Naive thymus-derived CD8-positive, alpha-beta T cell (primary cell): ENCODE measurements around the gene METTL9. TPM values are rescaled to one million over a fixed set of nuclear protein-coding genes. Genes with fewer than 3 reads are reported as not detected.
"Not testable (repeated sequence)": the region's sequence is repeated elsewhere in the genome, so short reads cannot be mapped to it uniquely, and the experiment has no call there.

Experiments used
- ATAC-seq, 2 donors: fragments of 150-1000 bp; cut with Tn5 transposase in 1 of 2; sonication (Bioruptor Pico), chemical (Tn5 transposase) in 1 of 2; 1 replicate in 1 of 2; 2 replicates in 1 of 2; pipeline ENCODE4 v1.10.0; 2021; ENCODE audit warnings: mild to moderate bottlenecking in 2 of 2, moderate library complexity in 2 of 2
- POLR2A ChIA-PET: fragments of 350-600 bp; sonication (Branson Sonifier 250); formaldehyde crosslinking; loops from one replicate; lab custom pipeline; 2021; ENCODE audit warnings: antibody characterized with exemption; lab: Charles Lee
- DNase-seq, 10 donors: peaks; one replicate each; pipeline versions ENCODE4 v3.0.0 to v3.0.0-alpha.2; 2020 to 2022
- H3K27ac Mint-ChIP-seq, 10 donors: one replicate each; pipeline ENCODE4 v1.8.0; 2020 to 2022; ENCODE audit warnings: mild to moderate bottlenecking in 10 of 10, mixed read lengths in 10 of 10, moderate library complexity in 4 of 10, inconsistent platforms in 1 of 10
- H3K27me3 Mint-ChIP-seq, 5 donors: one replicate each; pipeline ENCODE4 v1.8.0; 2021 to 2022; ENCODE audit warnings: mixed read lengths in 5 of 5
- H3K36me3 Mint-ChIP-seq, 3 donors: one replicate each; pipeline ENCODE4 v1.8.0; 2020 to 2022; ENCODE audit warnings: mixed read lengths in 3 of 3, mild to moderate bottlenecking in 2 of 3, inconsistent platforms in 1 of 3
- H3K4me1 Mint-ChIP-seq, 4 donors: one replicate each; pipeline ENCODE4 v1.8.0; 2021 to 2022; ENCODE audit warnings: mixed read lengths in 4 of 4
- H3K4me3 Mint-ChIP-seq, 10 donors: one replicate each; pipeline ENCODE4 v1.8.0; 2020 to 2022; ENCODE audit warnings: mild to moderate bottlenecking in 10 of 10, mixed read lengths in 10 of 10, moderate library complexity in 6 of 10, inconsistent platforms in 1 of 10
- H3K9me3 Mint-ChIP-seq, 9 donors: one replicate each; pipeline ENCODE4 v1.8.0; 2020 to 2022; ENCODE audit warnings: mixed read lengths in 9 of 9, mild to moderate bottlenecking in 3 of 9, inconsistent platforms in 1 of 9, moderate library complexity in 1 of 9
- polyA plus RNA-seq, 3 donors: library from polyadenylated mRNA; unstranded; fragments of 300-500 nt; fragmentation: Illumina TruSeq; gene quantifications; one replicate each; pipeline ENCODE4 v1.2.3, GENCODE V29; 2021
- total RNA-seq, 8 experiments: library from RNA in 2 of 8; stranded (reverse) in 2 of 8; gene quantifications; one replicate each; pipeline ENCODE4 v1.2.3 and lab custom pipeline; 2021 to 2026

Gene METTL9
- total and polyA plus RNA-seq, 5 experiments from 2014 or later = 80.9 to 156 (median 100) TPM

- Mint-ChIP-seq H3K9me3 (no peaks in the 10 kb centered on the region), H3K4me1 (peaks cover 5 to 83% (median 40%) of the 10 kb centered on the region in 4 donors), H3K27ac (peak overlapping the region in 7 of 10 donors; percentile 0 to 79 (median 66)), H3K4me3 (peak overlapping the region in 2 of 10 donors; percentile 25 to 45), H3K27me3 (no peaks in the 10 kb centered on the region), H3K36me3 (peaks cover 0 to 42% (median 7%) of the 10 kb centered on the region in 3 donors)
- ATAC-seq = peak; percentile 44 to 45
- POLR2A ChIA-PET = interaction anchor here (0.5 to 1.5 kb wide), 5 partner anchors 9 to 65 kb away, joined by 3 to 9 read pairs (median 3); no protein-coding TSS in a partner anchor
- peak in 8 of 10 donors; percentile 12 to 76 (median 40) for DNase-seq
Measured at GRCh38 chr16:21656795-21657768, 57.7 kb downstream of the METTL9 start.

GRCh38 chr16:21659124-21659523 lies 59.7 kb downstream of the METTL9 start:
- peaks cover 0 to 31% (median 7%) of the 10 kb centered on the region in 3 donors for H3K36me3 Mint-ChIP-seq
- DNase-seq (no peak), ATAC-seq (no peak)
- no peaks in the 10 kb centered on the region for H3K9me3 Mint-ChIP-seq
- no peaks in the 10 kb centered on the region for H3K27me3 Mint-ChIP-seq
- peak overlapping the region in 1 of 10 donors; percentile 6 for H3K4me3 Mint-ChIP-seq
- peaks cover 7 to 78% (median 41%) of the 10 kb centered on the region in 4 donors for H3K4me1 Mint-ChIP-seq
- POLR2A ChIA-PET = interaction anchor here (0.9 kb wide), 1 partner anchor 48 kb away, joined by 3 read pairs; no protein-coding TSS in a partner anchor
- H3K27ac Mint-ChIP-seq = peak overlapping the region in 2 of 10 donors; percentile 17 to 24

- Mint-ChIP-seq H3K9me3 (no peaks in the 10 kb centered on the region), H3K36me3 (no peaks in the 10 kb centered on the region), H3K27ac (peak within 1 kb of the TSS in 5 of 10 donors; percentile 10 to 86 (median 58)), H3K27me3 (peaks cover 0 to 4% (median 0%) of the 10 kb centered on the region in 5 donors), H3K4me1 (peaks cover 3 to 39% (median 22%) of the 10 kb centered on the region in 4 donors), H3K4me3 (peak within 1 kb of the TSS; percentile 69 to 89 (median 81))
- ATAC-seq (peak; percentile 81 to 88), DNase-seq (peak in 9 of 10 donors; percentile 11 to 50 (median 29))
- POLR2A ChIA-PET = interaction anchor here (0.6 to 1.1 kb wide), 4 partner anchors 18 to 158 kb away, joined by 3 read pairs; no protein-coding TSS in a partner anchor
Measured at GRCh38 chr16:21663889-21664647, 64.7 kb downstream of the METTL9 start, which contains the start of gene OTOA. Gene OTOA (plus strand): TSS chr16:21663968. CDS start chr16:21678515, 14,547 bp downstream.

- ATAC-seq (no peak), DNase-seq (no peak)
- no peaks in the 10 kb centered on the region for H3K36me3 Mint-ChIP-seq
- peaks cover 0 to 6% (median 1%) of the 10 kb centered on the region in 5 donors for H3K27me3 Mint-ChIP-seq
- peaks cover 3 to 31% (median 20%) of the 10 kb centered on the region in 4 donors for H3K4me1 Mint-ChIP-seq
- H3K9me3 Mint-ChIP-seq = no peaks in the 10 kb centered on the region
- H3K4me3 Mint-ChIP-seq = peak overlapping the region in 1 of 10 donors; percentile 9
- POLR2A ChIA-PET = interaction anchor here (0.8 to 1.1 kb wide), 2 partner anchors 19 to 44 kb away, joined by 3 read pairs; no protein-coding TSS in a partner anchor
- H3K27ac Mint-ChIP-seq = no peak overlapping the region
Measured at GRCh38 chr16:21664801-21665492, 65.6 kb downstream of the METTL9 start.

GRCh38 chr16:21666772-21667171 lies 67.4 kb downstream of the METTL9 start:
- Mint-ChIP-seq H3K9me3 (no peaks in the 10 kb centered on the region), H3K36me3 (no peaks in the 10 kb centered on the region), H3K27me3 (peaks cover 1 to 9% (median 4%) of the 10 kb centered on the region in 5 donors), H3K27ac (no peak overlapping the region), H3K4me3 (no peak overlapping the region), H3K4me1 (peaks cover 2 to 15% (median 8%) of the 10 kb centered on the region in 4 donors)
- ATAC-seq (no peak), DNase-seq (no peak)
- POLR2A ChIA-PET = interaction anchor here (0.9 kb wide), 1 partner anchor 9 kb away, joined by 3 read pairs; no protein-coding TSS in a partner anchor

GRCh38 chr16:21667575-21667974 lies 68.2 kb downstream of the METTL9 start:
- Mint-ChIP-seq H3K36me3 (no peaks in the 10 kb centered on the region), H3K4me3 (no peak overlapping the region), H3K4me1 (peaks cover 2 to 8% (median 5%) of the 10 kb centered on the region in 4 donors), H3K27ac (no peak overlapping the region), H3K27me3 (peaks cover 1 to 9% (median 4%) of the 10 kb centered on the region in 5 donors), H3K9me3 (no peaks in the 10 kb centered on the region)
- ATAC-seq (no peak), DNase-seq (no peak)
- POLR2A ChIA-PET = interaction anchor here (0.9 kb wide), 1 partner anchor 10 kb away, joined by 3 read pairs; no protein-coding TSS in a partner anchor

- DNase-seq (no peak), ATAC-seq (no peak)
- Mint-ChIP-seq H3K27ac (no peak overlapping the region), H3K36me3 (peaks cover 0 to 12% (median 4%) of the 10 kb centered on the region in 3 donors), H3K27me3 (peaks cover 2 to 9% (median 4%) of the 10 kb centered on the region in 5 donors), H3K4me3 (no peak overlapping the region), H3K9me3 (peaks cover 0 to 24% (median 1%) of the 10 kb centered on the region in 9 donors), H3K4me1 (no peaks in the 10 kb centered on the region)
- POLR2A ChIA-PET = no interaction called here
Measured at GRCh38 chr16:21673469-21673868, 74.1 kb downstream of the METTL9 start.

GRCh38 chr16:21674456-21674855 lies 75.1 kb downstream of the METTL9 start:
- Mint-ChIP-seq H3K9me3 (peaks cover 0 to 24% (median 1%) of the 10 kb centered on the region in 9 donors), H3K36me3 (peaks cover 0 to 12% (median 4%) of the 10 kb centered on the region in 3 donors)
- DNase-seq, H3K4me1 Mint-ChIP-seq, H3K27me3 Mint-ChIP-seq, H3K4me3 Mint-ChIP-seq, H3K27ac Mint-ChIP-seq, ATAC-seq, POLR2A ChIA-PET: not testable (repeated sequence)

GRCh38 chr16:21680714-21681113 lies 81.3 kb downstream of the METTL9 start:
- POLR2A ChIA-PET, H3K4me1 Mint-ChIP-seq, H3K4me3 Mint-ChIP-seq: not testable (repeated sequence)

GRCh38 chr16:21683184-21683583 lies 83.8 kb downstream of the METTL9 start:
- POLR2A ChIA-PET = no interaction called here
- no peaks in the 10 kb centered on the region for H3K36me3 Mint-ChIP-seq
- no peak for DNase-seq
- H3K9me3 Mint-ChIP-seq = peaks cover 0 to 2% (median 0%) of the 10 kb centered on the region in 9 donors
- no peak for ATAC-seq
- peaks cover 0 to 4% (median 0%) of the 10 kb centered on the region in 4 donors for H3K4me1 Mint-ChIP-seq
- no peak overlapping the region for H3K27ac Mint-ChIP-seq
- H3K27me3 Mint-ChIP-seq = peaks cover 6 to 18% (median 8%) of the 10 kb centered on the region in 5 donors
- no peak overlapping the region for H3K4me3 Mint-ChIP-seq

More at GRCh38 chr16:21680714-21681113, 81.3 kb downstream of the METTL9 start:
- ATAC-seq, H3K9me3 Mint-ChIP-seq, H3K27ac Mint-ChIP-seq, DNase-seq, H3K36me3 Mint-ChIP-seq: not testable (repeated sequence)
- peaks cover 7 to 18% (median 9%) of the 10 kb centered on the region in 5 donors for H3K27me3 Mint-ChIP-seq

- no peak overlapping the region for H3K27ac Mint-ChIP-seq
- peak in 8 of 10 donors; percentile 5 to 28 (median 16) for DNase-seq
- POLR2A ChIA-PET = no interaction called here
- peaks cover 0 to 6% (median 2%) of the 10 kb centered on the region in 9 donors for H3K9me3 Mint-ChIP-seq
- no peak for ATAC-seq
- H3K4me1 Mint-ChIP-seq = peaks cover 0 to 4% (median 0%) of the 10 kb centered on the region in 4 donors
- peaks cover 6 to 18% (median 7%) of the 10 kb centered on the region in 5 donors for H3K27me3 Mint-ChIP-seq
- H3K36me3 Mint-ChIP-seq = no peaks in the 10 kb centered on the region
- H3K4me3 Mint-ChIP-seq = no peak overlapping the region
Measured at GRCh38 chr16:21684199-21684598, 84.8 kb downstream of the METTL9 start.
